BLaER1 treated with 17β-estradiol and CSF1 and Interleukin-3, amounts not matched to agents 10 nM and 100 nM (cell line): ENCODE results near the gene LRRC28.

Experiments used
- H3K27ac ChIP-seq, 11 experiments: shearing (Covaris generic); formaldehyde crosslinking; 2 replicates each; pipeline ENCODE4 v1.8.1; 2022
- H3K27me3 ChIP-seq, 11 experiments: shearing (Covaris generic); formaldehyde crosslinking; 2 replicates each; pipeline ENCODE4 v1.8.1; 2022
- H3K36me3 ChIP-seq, 11 experiments: shearing (Covaris generic); formaldehyde crosslinking; 2 replicates each; pipeline ENCODE4 v1.8.1; 2022
- H3K4me1 ChIP-seq, 10 experiments: shearing (Covaris generic); formaldehyde crosslinking; 2 replicates each; pipeline ENCODE4 v1.8.1; 2022
- H3K4me2 ChIP-seq, 11 experiments: shearing (Covaris generic); formaldehyde crosslinking; 2 replicates each; pipeline ENCODE4 v1.8.1; 2022
- H3K4me3 ChIP-seq, 10 experiments: shearing (Covaris generic); formaldehyde crosslinking; 2 replicates each; pipeline ENCODE4 v1.8.1; 2022
- H3K9ac ChIP-seq, 11 experiments: shearing (Covaris generic); formaldehyde crosslinking; 2 replicates each; pipeline ENCODE4 v1.8.1; 2022
- H3K9me3 ChIP-seq, 11 experiments: shearing (Covaris generic); formaldehyde crosslinking; replicated peaks in 1 of 11; 2 replicates each; pipeline ENCODE4 v1.8.1; 2022
- H4K20me1 ChIP-seq, 11 experiments: shearing (Covaris generic); formaldehyde crosslinking; 2 replicates each; pipeline ENCODE4 v1.8.1; 2022
- Cebpa-rat ChIP-seq, 11 experiments: shearing (Covaris generic); IDR thresholded peaks; 2 replicates each; pipeline ENCODE4 v1.8.1; 2022

LRRC28 gene

DNA sequence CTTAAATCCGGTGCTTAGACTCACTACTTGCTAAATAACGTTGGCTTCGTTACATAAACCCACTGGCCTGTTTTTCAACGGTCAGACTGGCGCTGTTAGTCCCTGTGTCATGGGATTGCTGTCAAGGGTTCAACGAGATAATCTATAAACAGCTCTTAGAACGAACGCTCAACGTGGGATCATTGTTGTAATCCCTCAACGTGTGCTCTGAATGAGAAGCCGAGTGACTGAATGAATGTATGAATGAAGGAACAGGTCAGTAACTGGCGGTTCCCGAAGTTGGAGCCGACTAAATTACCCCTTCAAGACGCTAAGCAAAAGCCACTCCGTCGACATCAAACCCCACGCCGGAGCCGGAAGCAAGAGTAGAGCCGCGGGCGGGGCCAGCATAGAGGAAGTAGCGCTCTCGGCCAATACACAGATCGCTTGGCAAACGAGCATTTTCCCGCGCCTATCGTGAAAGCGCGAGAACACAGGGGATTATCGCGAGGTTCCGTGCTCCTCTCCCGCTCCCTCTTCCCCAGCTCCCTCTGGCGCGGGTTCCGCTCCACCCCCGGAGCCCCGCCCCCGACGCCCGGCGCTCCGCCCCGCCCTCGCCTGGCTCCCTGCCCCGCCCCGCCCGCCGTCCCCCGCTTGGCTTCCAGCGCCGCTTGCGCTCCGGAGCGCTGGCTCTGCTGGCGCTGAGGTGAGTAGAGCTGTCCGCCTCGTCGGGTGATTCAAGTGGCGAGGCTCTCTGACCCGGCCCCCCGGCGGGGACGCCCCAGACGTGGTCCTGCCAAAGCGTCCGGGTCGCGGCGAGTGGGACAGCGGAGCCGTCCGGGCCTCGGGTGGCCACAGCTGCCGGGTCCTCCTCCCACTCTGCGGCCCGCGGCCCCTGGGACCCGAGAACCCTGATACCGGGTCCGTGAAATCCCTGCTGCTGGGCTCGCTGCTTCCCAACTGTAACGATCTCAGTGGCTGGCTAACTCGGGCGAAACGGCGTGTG is at the start of gene LRRC28:
TSS of gene LRRC28 (plus strand) at position 625 of the 985 bp plus-strand sequence. CDS start 4,477 bp downstream, outside the sequence.
- H3K27ac ChIP-seq = peak within 1 kb of the TSS; percentile 71 to 83 (median 78)
- no peak for TF ChIP-seq Cebpa-rat (IDR thresholded peaks at IDR 0.05)
- H3K4me2 ChIP-seq = peak within 1 kb of the TSS; percentile 80 to 91 (median 87)
- peaks cover 12 to 20% (median 18%) of the 10 kb centered on the region in 10 experiments for H3K4me1 ChIP-seq
- H3K36me3 ChIP-seq = peaks cover 0 to 3% (median 0%) of the 10 kb centered on the region in 11 experiments; a peak in 3 of 22 replicates
- peaks cover 0 to 7% (median 4%) of the 10 kb centered on the region in 11 experiments; a peak in 5 of 22 replicates for H3K27me3 ChIP-seq
- no peaks in the 10 kb centered on the region for H4K20me1 ChIP-seq
- H3K9ac ChIP-seq = peak within 1 kb of the TSS; percentile 77 to 90 (median 88)
- H3K4me3 ChIP-seq = peak within 1 kb of the TSS; percentile 73 to 91 (median 87)
- H3K9me3 ChIP-seq = peaks cover 7 to 17% (median 10%) of the 10 kb centered on the region in 11 experiments; a peak in 19 of 22 replicates

DNA sequence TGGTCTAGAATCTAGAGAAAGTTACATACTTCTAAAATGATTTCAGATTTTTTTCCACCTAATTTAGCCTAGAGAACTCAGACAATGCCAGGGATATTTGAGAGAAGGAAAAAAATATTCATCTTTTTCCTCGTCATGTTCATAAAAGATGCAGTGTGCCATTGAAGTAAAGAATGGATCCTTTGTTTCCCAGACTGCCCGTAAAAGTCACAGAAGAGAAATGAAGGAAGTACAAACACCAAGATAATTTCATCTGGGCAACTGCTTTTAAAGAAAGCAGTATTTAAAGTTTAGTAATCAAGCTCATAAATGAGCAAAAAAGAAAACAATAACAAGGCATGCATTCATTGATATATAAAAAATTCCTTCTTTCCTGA is 49.1 kb upstream of the LRRC28 start:
- Histone ChIP-seq H3K4me3 (no peak overlapping the region), H3K4me2 (no peak overlapping the region), H3K36me3 (no peaks in the 10 kb centered on the region), H3K4me1 (no peaks in the 10 kb centered on the region), H4K20me1 (no peaks in the 10 kb centered on the region), H3K27me3 (no peaks in the 10 kb centered on the region), H3K9me3 (no peaks in the 10 kb centered on the region), H3K27ac (no peak overlapping the region), H3K9ac (no peak overlapping the region)
- no peak for TF ChIP-seq Cebpa-rat (IDR thresholded peaks at IDR 0.05)

DNA sequence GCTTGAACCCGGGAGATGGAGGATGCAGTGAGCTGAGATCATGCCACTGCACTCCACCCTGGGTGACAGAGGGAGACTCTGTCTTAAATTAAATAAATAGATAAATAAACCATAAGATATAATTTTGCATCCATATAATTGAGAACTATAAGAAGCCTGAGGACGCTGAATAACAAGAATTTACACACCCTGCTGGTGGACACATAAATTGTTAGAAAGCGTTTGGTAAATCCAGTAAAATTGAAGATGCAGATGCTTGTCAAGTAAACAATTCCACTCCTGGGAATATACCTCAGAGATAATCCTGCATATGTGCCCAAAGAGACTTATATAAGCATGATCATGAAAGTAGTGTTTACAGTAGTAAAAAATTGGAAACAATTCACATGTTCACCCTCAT is 43.6 kb upstream of the LRRC28 start:
- TF ChIP-seq Cebpa-rat (IDR thresholded peaks at IDR 0.05) = no peak
- H3K36me3 ChIP-seq = no peaks in the 10 kb centered on the region
- peaks cover 0 to 10% (median 0%) of the 10 kb centered on the region in 10 experiments; a peak in 1 of 20 replicates for H3K4me1 ChIP-seq
- no peak overlapping the region for H3K9ac ChIP-seq
- no peak overlapping the region for H3K4me3 ChIP-seq
- H3K9me3 ChIP-seq = no peaks in the 10 kb centered on the region
- no peak overlapping the region for H3K27ac ChIP-seq
- H4K20me1 ChIP-seq = no peaks in the 10 kb centered on the region; a peak in 1 of 22 replicates
- H3K27me3 ChIP-seq = no peaks in the 10 kb centered on the region
- no peak overlapping the region for H3K4me2 ChIP-seq

DNA sequence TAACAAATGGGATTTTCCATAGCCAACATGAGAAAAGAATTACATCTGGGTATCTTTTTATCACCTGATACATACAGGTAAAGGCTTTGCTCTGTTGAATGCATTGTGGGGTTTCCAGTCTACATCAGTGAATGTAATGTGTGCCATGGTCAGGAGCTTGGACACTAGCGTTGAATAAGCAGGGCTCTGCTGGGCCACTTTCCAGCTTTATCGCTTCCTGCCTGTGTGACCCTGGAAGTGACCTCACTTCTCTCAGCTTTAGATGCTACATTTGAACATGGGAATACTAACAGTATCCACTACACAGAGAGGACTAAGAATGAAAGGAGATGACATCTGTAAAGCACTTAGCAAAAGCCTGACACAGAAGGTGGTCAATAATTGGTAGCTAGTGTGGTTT is 42.0 kb upstream of the LRRC28 start:
- no peak overlapping the region for H3K4me2 ChIP-seq
- H3K27ac ChIP-seq = no peak overlapping the region
- H3K27me3 ChIP-seq = no peaks in the 10 kb centered on the region
- no peaks in the 10 kb centered on the region; a peak in 1 of 22 replicates for H4K20me1 ChIP-seq
- no peak overlapping the region for H3K4me3 ChIP-seq
- H3K36me3 ChIP-seq = no peaks in the 10 kb centered on the region
- no peak overlapping the region for H3K9ac ChIP-seq
- H3K4me1 ChIP-seq = peaks cover 0 to 10% (median 0%) of the 10 kb centered on the region in 10 experiments; a peak in 1 of 20 replicates
- TF ChIP-seq Cebpa-rat (IDR thresholded peaks at IDR 0.05) = no peak
- no peaks in the 10 kb centered on the region for H3K9me3 ChIP-seq

DNA sequence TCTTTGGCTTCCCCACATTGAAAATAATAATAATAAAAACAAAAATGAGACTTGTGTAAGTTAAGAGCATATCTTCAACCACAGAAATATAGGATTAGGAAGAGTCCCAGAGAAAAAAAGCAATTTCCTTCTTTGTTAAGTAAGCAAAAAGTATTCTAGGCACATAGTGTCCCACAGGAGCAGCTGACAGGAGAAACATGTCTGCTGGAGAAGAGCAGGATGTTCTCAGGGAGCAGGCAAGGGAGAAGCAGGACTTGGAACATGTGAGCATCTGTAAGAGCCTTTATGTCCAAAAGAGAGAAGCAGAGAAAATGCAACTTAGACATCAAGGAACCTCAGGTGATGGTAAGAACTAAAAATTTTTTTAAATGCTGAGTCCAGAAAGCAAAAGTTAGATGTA is 40.9 kb upstream of the LRRC28 start:
- Histone ChIP-seq H3K27me3 (no peaks in the 10 kb centered on the region), H3K4me2 (no peak overlapping the region), H3K9ac (no peak overlapping the region), H3K4me1 (peaks cover 0 to 10% (median 0%) of the 10 kb centered on the region in 10 experiments; a peak in 1 of 20 replicates), H3K36me3 (no peaks in the 10 kb centered on the region), H3K27ac (no peak overlapping the region), H3K4me3 (no peak overlapping the region), H3K9me3 (no peaks in the 10 kb centered on the region), H4K20me1 (no peaks in the 10 kb centered on the region; a peak in 1 of 22 replicates)
- no peak for TF ChIP-seq Cebpa-rat (IDR thresholded peaks at IDR 0.05)

DNA sequence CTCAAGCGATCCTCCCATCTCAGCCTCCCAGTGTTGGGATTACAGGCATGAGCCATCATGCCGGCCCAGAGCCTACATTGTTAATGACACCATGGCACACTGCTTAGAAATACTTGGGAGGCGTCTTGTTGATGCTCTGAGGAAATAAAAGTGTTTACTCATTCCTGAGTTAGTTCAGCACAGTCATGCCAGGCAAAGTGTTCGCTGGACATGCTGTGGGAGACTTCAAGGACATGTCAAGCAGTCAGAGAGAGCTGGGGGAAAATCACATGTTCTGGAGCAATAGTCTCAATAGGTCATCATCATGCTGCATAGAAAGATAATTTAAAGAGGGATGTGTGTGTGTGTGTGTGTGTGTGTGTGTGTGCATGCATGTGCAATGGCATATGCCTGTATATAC is 39.4 kb upstream of the LRRC28 start:
- Histone ChIP-seq H3K9me3 (no peaks in the 10 kb centered on the region), H3K36me3 (no peaks in the 10 kb centered on the region), H3K4me1 (peaks cover 0 to 10% (median 0%) of the 10 kb centered on the region in 10 experiments; a peak in 1 of 20 replicates), H3K27ac (no peak overlapping the region), H3K27me3 (no peaks in the 10 kb centered on the region), H3K4me3 (no peak overlapping the region), H3K9ac (no peak overlapping the region), H4K20me1 (no peaks in the 10 kb centered on the region; a peak in 1 of 22 replicates), H3K4me2 (no peak overlapping the region)
- no peak for TF ChIP-seq Cebpa-rat (IDR thresholded peaks at IDR 0.05)

GRCh38 chr15:99212406-99212805 is 38.9 kb upstream of the LRRC28 start:
- H4K20me1 ChIP-seq = no peaks in the 10 kb centered on the region; a peak in 1 of 22 replicates
- no peaks in the 10 kb centered on the region for H3K36me3 ChIP-seq
- H3K9ac ChIP-seq = no peak overlapping the region
- no peak overlapping the region for H3K4me2 ChIP-seq
- no peak for TF ChIP-seq Cebpa-rat (IDR thresholded peaks at IDR 0.05)
- no peak overlapping the region for H3K4me3 ChIP-seq
- no peak overlapping the region for H3K27ac ChIP-seq
- H3K9me3 ChIP-seq = no peaks in the 10 kb centered on the region
- H3K27me3 ChIP-seq = no peaks in the 10 kb centered on the region
- peaks cover 0 to 10% (median 0%) of the 10 kb centered on the region in 10 experiments; a peak in 1 of 20 replicates for H3K4me1 ChIP-seq

- Histone ChIP-seq H3K9me3 (no peaks in the 10 kb centered on the region), H3K4me3 (no peak overlapping the region), H4K20me1 (no peaks in the 10 kb centered on the region; a peak in 1 of 22 replicates), H3K9ac (no peak overlapping the region), H3K36me3 (no peaks in the 10 kb centered on the region), H3K27ac (no peak overlapping the region), H3K27me3 (no peaks in the 10 kb centered on the region), H3K4me1 (peaks cover 0 to 10% (median 0%) of the 10 kb centered on the region in 10 experiments; a peak in 1 of 20 replicates), H3K4me2 (no peak overlapping the region)
- TF ChIP-seq Cebpa-rat (IDR thresholded peaks at IDR 0.05) = no peak
These were observed 38.0 kb upstream of the LRRC28 start for GRCh38 chr15:99213187-99213811.
